Measurements from ENCODE around the gene RNF40. TPM values are rescaled to one million over a fixed set of nuclear protein-coding genes. Genes with fewer than 3 reads are reported as not detected.

RNF40 gene
- total RNA-seq, 1 donor from 2014 or later: 64.5 TPM

- DNase-seq: no peak
Observed at GRCh38 chr16:30762991-30763725, 1.0 kb downstream of the RNF40 start.

GRCh38 chr16:30764086-30764485 lies 2.0 kb downstream of the RNF40 start:
- no peak for DNase-seq

GRCh38 chr16:30764816-30765465 lies 2.8 kb downstream of the RNF40 start:
- DNase-seq: no peak

- DNase-seq: no peak
Observed at GRCh38 chr16:30766206-30766932, 4.2 kb downstream of the RNF40 start.

- no peak for DNase-seq
Observed at GRCh38 chr16:30766933-30767284, 4.8 kb downstream of the RNF40 start.

GRCh38 chr16:30767767-30768465 lies 5.8 kb downstream of the RNF40 start:
- no peak for DNase-seq

- no peak for DNase-seq
Observed at GRCh38 chr16:30768583-30769181, 6.6 kb downstream of the RNF40 start.

- no peak for DNase-seq
Observed at GRCh38 chr16:30769379-30770089, 7.4 kb downstream of the RNF40 start.

- DNase-seq: peak; percentile 72
Observed at GRCh38 chr16:30771726-30772125, 9.6 kb downstream of the RNF40 start.

- DNase-seq: no peak
Observed at GRCh38 chr16:30773826-30774225, 11.7 kb downstream of the RNF40 start.

- peak; percentile 17 for DNase-seq
Observed at GRCh38 chr16:30774367-30775130, 12.4 kb downstream of the RNF40 start.

- DNase-seq: no peak
Observed at GRCh38 chr16:30775131-30775391, 12.9 kb downstream of the RNF40 start.

- DNase-seq: peak; percentile 83
Observed at GRCh38 chr16:30775392-30776188, 13.5 kb downstream of the RNF40 start.

GRCh38 chr16:30777591-30778297 lies 15.6 kb downstream of the RNF40 start:
- DNase-seq: no peak

- DNase-seq: no peak
Observed at GRCh38 chr16:30778549-30779244, 16.6 kb downstream of the RNF40 start.

- no peak for DNase-seq
Observed at GRCh38 chr16:30779596-30779995, 17.5 kb downstream of the RNF40 start.

GRCh38 chr16:30780021-30780420 lies 17.9 kb downstream of the RNF40 start:
- DNase-seq: no peak

GRCh38 chr16:30780549-30780948 lies 18.4 kb downstream of the RNF40 start:
- no peak for DNase-seq

Data from dermis blood vessel endothelial cell (primary cell).